Fibroblast of peridontal ligament (primary cell): ENCODE data around the gene DNAJC5G.
A peak's percentile ranks its signal among the peaks of the same experiment; 100 is the strongest.
"Not testable (repeated sequence)": the region's sequence is repeated elsewhere in the genome, so short reads cannot be mapped to it uniquely, and the experiment has no call there.

ENCODE experiments used
- DNase-seq: peaks from one replicate; pipeline ENCODE4 v3.0.0-alpha.2; 2010; ENCODE audit errors: extremely low read depth

DNAJC5G gene

GRCh38 chr2:27309651-27310050 lies 34.4 kb downstream of the DNAJC5G start:
- no peak for DNase-seq

GRCh38 chr2:27312152-27312551 lies 36.9 kb downstream of the DNAJC5G start:
- DNase-seq: no peak

GRCh38 chr2:27313882-27314645 lies 38.8 kb downstream of the DNAJC5G start:
- no peak for DNase-seq

GRCh38 chr2:27314709-27315108 lies 39.5 kb downstream of the DNAJC5G start:
- no peak for DNase-seq

DNA sequence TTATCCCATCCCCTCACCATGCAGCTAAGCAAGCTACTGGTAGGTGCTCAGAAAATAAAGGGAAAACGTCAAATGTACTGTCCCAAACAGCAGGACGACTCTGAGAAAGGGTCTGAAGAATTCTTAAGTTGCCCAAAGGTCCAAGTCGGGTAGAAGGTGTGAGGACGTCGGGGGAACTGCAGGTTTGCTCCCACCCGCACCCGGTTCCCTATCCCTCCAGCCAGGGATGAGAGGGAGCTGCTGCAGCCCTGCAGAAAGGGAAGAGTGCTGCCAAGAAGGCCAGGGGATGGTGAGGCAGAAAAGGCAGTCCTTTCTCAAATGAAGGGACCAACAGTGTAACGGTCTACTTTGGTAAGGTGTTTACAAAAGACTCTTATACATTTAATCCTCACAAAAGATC lies 39.9 kb downstream of the DNAJC5G start:
- DNase-seq: no peak

DNA sequence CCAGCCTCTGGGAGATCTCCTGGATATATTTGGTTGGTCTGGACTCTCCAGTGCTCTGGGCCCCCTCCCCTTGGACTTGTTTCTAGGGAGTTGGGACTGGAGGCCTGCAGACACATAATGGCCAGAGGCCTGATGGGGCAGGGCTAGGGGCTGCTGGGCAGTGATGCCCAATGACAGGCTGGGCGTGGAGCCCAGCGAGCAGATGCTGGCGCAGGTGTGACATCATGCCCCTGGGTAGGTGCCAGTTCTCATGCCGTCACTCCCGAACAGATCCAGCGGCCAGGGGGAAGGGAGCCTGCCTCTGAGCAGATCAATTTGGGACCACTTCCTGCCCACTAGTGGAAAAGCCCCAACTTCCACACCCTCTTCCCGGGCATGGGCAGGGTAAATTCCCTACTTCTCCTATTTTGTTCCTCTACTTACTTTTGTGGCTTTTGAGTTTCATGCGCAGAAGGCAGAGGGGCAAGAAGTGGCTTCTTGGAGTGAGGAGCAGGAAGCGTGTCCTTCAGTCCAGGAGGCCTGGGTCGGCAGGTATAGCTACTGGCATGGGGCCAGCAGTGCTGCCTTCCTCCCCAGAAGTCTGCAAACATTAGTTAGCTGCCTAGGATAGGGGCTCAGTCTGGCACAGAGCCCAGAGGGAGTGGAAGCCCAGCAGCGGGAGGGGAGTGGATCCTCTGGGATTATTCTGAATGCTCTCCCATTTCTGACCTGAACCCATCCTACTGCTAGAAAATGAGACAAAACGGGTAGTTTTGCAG lies 41.6 kb downstream of the DNAJC5G start:
- DNase-seq: no peak

DNA sequence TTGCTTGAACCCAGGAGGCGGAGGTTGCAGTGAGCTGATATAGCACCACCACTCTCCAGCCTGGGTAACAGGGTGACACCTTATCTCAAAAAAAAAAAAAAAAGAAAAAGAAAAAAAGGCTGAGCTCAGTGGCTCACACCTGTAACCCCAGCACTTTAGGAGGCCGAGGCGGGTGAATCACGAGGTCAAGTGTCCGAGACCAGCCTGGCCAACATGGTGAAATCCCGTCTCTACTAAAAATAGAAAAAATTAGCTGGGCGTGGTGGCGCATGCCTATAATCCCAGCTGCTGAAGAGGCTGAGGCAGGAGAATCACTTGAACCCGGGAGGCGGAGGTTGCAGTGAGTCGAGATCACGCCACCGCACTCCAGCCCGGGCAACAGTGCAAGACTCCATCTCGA lies 44.6 kb downstream of the DNAJC5G start:
- not testable (repeated sequence) for DNase-seq

DNA sequence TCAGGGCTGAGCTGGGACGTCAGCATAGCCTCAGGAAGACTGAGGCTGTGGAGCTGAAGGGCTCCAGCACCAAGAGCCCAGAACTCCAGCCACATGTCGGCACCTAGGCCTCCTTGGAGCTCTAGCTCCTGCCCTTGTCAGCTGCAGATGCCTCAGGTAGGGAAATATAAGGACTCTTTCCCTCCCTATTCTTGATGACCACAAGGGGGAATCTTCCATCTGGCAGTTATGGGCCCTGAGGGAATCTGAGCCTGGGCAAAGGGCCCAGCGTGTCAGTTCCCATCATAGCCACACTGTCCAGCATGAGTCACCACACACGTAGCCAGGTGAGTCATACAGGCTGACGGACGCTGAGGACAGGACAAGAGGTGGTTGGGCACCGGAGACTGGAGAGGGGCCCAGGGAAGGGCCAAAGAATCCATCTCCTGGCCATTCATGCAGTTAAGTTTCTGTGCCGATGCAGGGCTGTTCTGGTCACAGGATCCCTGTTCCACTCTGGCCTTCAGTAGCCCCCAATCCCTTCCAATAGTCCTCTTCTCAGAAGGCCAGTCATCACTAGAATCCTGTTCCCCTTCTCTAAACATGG lies 45.8 kb downstream of the DNAJC5G start:
- peak; percentile 96 for DNase-seq

- DNase-seq: peak; percentile 16
Measured at GRCh38 chr2:27322301-27322765, 47.1 kb downstream of the DNAJC5G start.

DNA sequence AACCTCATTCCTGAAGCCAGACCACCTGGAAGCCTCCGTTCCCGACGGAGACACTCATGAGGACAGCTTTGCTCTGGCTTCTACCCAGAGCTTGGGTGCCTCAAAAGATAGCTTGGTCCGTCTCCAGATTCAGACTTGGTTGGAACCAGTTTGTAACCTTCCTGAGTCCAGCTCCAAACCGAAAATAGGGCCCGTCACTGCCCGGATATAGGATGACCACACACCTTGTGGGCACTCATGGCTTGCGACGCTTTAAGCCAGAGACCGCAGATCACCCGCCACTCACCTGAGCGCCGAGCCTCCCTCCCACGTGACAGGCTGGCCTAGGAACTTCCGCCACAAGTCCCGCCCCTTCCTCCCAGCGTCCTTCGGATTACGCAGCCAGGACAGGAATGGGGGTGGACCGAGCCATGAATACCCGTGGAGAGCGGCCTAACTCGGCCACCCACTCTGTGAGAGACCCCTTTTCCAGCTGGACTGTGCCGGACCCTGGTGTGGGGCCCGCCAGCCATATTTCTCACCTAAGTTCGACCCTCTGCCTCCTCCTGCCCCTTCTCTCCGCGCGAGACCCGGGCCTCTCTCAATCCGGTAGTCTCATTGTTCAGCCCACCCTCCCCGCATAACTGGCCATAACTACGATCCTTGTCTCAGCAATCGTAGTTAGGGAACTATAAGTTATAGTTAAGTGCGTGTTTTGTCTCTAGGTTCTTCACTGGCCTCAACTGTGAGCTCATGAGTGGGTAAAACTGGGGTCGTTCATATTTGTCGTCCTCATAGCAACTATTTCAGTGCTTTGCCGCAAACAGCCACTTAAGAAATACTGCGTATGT lies 47.7 kb downstream of the DNAJC5G start, which contains the start of gene MPV17:
Gene MPV17, minus strand, starts transcription at position 332 of the 830 bp plus-strand sequence. CDS start 580 bp downstream, outside the sequence.
- peak; percentile 88 for DNase-seq

GRCh38 chr2:27323596-27324285 lies 48.5 kb downstream of the DNAJC5G start:
- no peak for DNase-seq

GRCh38 chr2:27324720-27325119 lies 49.5 kb downstream of the DNAJC5G start:
- DNase-seq: no peak
